GM21825 (cell line): ENCODE measurements around the gene JAKMIP2.
"Not testable (repeated sequence)": the region's sequence is repeated elsewhere in the genome, so short reads cannot be mapped to it uniquely, and the experiment has no call there.

Experiments
- ATAC-seq: cut with Tn5 transposase; IDR thresholded peaks from one replicate; pipeline ENCODE4 v1.9.1; 2021; ENCODE audit warnings: mild to moderate bottlenecking, moderate library complexity; ENCODE audit not compliant: unreplicated experiment

JAKMIP2 gene

DNA sequence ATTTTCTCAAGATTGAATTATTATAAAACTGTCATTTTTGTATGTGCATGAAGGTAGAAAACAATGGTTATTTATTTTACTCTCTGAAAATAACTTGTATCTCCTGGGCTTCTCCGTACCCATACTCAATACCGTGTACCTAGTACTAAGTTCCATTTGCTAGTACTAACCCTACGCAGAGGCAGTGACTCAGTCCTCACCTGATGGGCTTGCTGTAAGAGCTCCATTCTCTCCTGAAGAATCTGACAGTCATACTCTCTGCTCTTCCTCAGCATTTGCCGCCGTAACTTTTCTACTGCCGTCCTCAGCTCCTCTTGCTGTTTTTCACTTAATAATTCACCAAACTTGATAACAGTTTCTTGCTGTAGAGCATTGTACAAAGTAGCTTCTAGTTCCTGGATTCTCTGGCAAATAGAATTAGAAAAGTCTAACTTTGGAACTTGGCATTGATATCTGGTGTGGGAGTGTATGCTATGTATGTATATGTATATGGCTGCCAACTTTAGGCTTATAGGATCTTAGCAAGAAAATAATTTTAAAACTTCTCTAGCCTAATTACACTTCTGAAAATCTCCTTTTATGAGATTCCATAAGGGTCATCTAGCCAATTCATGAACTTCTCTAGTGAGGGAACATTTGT, 164.7 kb downstream of the JAKMIP2 start:
- ATAC-seq: no peak

DNA sequence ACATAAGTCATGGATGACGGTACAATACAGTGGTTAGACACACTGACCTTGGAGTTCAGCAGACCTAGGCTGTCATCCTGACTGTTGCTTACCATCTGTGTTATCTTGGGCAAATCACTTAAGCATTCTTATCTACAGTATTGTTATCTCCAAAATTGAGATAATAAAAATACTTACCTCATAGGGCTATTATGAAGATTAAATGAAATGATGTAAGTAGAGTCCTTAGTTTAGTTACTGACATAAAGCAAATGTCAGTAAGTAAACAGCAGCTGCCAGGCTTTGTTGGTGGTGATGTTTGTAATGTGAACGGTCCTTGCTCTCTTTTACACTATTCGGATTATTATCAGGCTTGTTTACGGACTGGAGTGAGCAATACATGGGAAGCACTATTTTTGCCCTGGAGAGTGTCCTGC, 165.3 kb downstream of the JAKMIP2 start:
- ATAC-seq: no peak

- no peak for ATAC-seq
These were observed 166.1 kb downstream of the JAKMIP2 start for GRCh38 chr5:147616421-147616820.

- ATAC-seq: no peak
These were observed 169.2 kb downstream of the JAKMIP2 start for GRCh38 chr5:147613359-147613758.

DNA sequence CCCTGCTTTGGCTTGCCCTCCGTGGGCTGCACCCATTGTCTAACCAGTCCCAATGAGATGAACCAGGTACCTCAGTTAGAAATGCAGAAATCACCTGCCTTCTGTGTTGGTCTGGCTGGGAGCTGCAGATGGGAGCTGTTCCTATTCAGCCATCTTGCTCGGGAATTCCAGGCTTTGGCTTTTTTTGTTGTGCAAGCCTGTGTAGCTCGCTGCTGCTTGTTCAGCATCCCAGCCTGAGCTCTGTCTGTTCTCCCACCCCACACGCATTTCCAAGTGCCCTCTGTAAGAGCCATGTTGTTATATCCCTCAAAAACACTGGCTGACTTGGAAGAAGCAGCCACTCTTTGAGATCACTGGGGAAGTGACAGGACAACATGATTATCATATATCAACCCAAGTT, 171.0 kb downstream of the JAKMIP2 start:
- ATAC-seq: no peak

DNA sequence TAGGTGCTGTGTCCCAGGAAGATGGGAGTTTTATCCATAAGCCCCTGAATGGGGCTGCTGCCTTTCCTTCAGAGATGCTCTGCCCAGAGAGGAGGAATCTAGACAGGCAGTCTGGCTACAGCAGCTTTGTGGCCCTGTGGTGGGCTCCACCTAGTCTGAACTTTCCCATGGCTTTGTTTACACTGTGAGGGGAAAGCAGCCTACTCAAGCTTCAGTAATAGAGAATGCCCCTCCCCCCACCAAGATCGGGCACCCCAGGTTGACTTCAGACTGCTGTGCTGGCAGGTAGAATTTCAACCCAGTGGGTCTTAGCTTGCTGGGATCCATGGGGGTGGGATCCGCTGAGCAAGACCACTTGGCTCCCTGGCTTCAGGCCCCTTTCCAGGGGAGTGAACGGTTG, 171.7 kb downstream of the JAKMIP2 start:
- ATAC-seq: no peak

DNA sequence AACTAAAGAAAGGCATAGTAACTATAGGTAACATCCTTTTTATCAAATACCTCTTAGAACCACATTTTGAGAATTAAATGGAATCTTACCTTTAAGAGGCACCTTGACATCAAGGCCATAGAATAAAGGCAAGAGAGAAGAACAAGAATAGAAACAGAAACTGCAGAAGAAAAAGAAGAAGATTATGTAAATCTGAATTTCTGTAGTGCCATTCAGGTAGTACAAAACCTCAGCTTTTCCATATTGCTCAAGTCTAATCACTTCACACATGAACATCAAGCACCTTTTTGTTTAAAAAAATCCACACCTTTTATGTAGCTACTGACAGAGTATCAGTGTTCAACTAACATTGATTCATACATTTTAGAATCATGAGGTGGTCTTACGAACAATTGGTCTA, 180.9 kb downstream of the JAKMIP2 start:
- ATAC-seq: no peak

DNA sequence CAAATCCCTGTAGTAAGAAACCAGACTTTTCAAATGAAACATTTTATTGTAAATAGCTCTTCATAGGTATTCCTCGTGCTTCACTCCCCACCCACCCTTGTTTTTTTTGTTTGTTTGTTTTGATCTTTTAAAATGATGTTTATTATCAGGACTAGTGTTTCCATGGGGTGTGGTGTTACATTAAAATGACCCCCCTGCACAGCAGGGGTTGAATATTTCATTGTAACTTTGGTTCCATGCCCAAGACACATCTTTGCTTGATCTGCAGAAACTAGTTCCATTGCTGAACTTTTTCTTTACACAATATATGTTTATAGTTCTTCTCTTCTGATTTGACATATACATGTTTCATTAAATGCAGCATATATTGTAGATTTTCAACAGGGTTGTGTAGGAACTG, 191.4 kb downstream of the JAKMIP2 start:
- no peak for ATAC-seq

DNA sequence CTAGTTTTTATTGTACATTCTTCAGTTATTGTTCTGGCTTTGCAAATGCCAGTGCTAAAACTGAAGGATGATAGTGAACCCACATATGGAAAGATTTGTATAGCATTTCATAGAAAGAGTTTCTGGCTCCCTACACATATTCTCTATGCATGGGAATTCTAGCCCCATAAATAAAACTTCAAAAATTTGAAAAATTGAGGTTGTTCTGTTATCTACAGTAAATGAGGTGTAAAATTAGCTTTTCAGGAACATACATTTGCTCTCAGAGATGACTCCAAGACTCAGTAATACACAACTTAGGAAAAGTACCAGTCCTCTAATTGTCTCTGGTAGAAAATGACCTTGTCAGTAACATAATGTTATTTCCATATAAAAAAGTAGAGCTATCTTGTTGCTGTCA, 192.4 kb downstream of the JAKMIP2 start:
- no peak for ATAC-seq

DNA sequence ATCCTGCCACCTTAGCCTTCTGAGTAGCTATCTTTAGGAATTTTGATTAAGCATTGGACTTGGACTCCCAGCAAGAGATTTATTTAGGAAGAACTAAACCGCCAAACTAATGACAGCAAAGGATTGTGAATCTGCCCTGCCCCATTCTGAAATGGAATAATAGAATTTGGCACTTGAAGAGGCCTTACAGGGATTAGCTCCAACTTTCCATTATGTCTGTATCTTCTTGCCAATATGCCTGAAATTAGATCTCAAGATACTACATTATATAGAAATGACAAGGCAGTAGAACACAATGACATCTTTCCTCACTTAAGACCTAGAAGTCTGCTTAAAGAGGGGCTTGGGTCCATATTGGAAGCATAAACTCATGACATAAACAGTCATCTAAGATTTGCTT, 195.7 kb downstream of the JAKMIP2 start:
- no peak for ATAC-seq

GRCh38 chr5:147586221-147586620, 196.3 kb downstream of the JAKMIP2 start:
- ATAC-seq: no peak

DNA sequence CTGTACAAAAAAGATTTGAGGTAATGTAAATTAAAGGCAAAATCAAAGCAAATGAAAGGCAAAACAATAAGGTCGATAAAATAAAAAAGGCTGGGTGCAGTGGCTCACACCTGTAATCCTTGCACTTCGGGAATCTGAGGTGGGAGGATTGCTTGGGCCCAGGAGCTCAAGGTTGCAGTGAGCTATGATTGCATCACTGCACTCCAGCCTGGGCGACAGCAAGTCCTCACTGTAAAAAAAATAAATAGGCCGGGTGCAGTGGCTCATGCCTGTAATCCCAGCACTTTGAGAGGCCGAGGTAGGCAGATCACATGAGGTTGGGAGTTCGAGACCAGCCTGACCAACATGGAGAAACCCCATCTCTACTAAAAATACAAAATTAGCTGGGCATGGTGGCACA, 200.3 kb downstream of the JAKMIP2 start:
- ATAC-seq: not testable (repeated sequence)

DNA sequence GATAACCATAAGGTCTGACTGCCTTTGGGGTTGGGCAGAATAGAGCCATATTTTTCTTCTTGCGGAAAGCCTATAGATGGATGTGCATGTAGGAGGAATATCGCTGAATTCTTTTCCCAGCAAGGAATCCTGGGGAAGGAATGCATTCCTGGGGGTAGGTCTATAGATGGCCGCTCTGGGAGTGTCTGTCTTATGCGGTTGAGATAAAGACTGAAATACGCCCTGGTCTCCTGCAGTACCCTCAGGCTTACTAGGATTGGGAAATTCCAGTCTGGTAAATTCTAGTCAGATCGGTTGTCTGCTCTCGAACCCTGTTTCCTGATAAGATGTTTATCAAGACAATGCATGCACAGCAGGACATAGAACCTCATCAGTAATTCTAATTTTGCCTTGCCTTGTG, 202.1 kb downstream of the JAKMIP2 start:
- ATAC-seq: not testable (repeated sequence)

GRCh38 chr5:147578228-147579024, 204.1 kb downstream of the JAKMIP2 start:
- no peak for ATAC-seq

GRCh38 chr5:147576646-147577535, 205.6 kb downstream of the JAKMIP2 start:
- no peak for ATAC-seq

GRCh38 chr5:147575598-147575997, 206.9 kb downstream of the JAKMIP2 start:
- ATAC-seq: no peak

- no peak for ATAC-seq
These were observed 209.3 kb downstream of the JAKMIP2 start for GRCh38 chr5:147573211-147573610.

DNA sequence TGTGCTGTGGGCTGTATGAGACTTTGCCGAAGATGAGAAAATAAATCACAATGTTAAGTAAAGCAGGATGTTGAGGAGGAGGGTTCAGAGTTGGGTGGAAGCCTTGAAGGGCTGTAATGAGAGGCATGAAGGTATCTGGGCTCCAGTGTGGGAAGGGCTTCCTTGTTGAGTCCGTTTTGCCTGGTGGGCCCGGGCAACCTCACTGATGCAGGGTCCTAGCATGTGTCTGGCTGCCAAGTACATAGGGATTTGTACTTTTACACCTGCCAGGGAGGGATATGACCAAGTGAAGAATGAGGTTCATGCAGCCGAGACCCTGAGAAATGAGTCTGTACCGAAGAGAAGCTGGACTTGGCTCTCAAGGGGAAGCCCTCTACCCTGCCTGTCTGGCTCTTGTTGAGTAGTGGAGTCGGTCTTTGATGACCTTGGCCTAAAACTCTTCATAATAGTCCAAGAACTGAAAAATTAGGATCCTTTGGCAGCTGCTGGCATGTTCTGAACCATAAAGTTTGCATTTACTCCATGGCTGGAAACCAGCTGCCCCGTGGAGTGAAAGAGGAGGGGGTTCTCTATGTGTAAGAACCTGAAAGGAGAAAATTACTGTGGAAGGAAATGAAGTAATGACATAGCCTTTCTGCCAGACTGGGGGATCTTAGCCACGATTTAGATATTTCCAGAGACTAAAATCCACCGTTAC, 213.7 kb downstream of the JAKMIP2 start:
- no peak for ATAC-seq

DNA sequence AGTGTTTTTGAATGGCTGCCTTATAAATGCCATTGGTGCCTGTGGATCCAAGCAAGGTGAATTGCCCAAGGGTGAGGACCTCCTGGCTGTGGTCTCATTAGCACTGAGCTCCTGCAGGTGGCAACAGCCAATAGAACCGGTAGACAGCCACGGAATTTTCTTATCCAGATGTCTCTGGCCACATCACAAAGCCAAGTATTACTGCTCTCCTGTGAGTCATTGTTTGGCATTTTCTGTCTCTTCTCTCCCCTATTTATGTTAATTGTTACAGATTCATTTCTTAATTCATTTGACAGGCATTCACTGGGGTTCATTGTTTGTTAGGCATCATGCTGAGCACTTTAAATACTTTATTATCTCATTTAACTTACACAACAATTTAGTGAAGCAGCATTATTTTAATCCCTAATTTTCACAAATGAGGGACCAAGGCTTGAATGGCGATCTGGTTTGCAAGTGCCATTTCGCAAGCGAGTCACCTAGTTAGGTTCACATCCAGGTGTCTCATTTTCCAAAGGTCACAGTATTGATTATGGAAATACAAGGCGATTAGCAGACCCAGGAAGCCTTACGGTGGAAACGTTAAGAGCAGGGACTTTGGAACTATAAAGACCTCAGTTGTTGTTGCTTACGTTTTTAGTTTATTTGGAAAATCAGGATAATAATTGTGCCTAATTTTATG, 214.5 kb downstream of the JAKMIP2 start:
- no peak for ATAC-seq

DNA sequence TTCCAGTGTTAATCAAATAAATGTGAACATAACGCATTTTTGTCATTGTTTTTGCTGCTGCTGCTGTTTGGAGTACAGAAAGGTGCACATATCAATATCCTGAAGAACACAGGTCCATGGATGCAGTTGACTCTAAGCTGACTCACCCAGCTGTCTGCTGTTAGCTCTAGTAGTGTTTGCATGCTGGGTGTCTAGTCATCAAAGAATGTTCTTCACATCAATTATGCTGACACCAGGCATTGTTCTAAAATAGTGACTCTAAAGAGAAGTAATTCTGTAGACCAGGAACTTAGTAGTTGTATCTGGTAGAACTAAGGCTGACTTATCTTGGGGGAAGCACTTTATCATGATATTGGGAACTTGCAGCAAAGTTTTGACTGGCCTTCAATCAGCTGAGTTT, 217.0 kb downstream of the JAKMIP2 start:
- no peak for ATAC-seq
